Neuronal stem cell (in vitro differentiated cells): ENCODE results near the gene CD302.

Experiments used
- DNase-seq: peaks from one replicate; pipeline ENCODE4 v3.0.0-alpha.2; 2013; ENCODE audit warnings: low spot score
- H2AFZ ChIP-seq: one replicate; pipeline ENCODE4 v1.6.1; 2013; ENCODE audit warnings: mild to moderate bottlenecking, low read length, inconsistent platforms
- H2AK5ac ChIP-seq: 2 replicates; pipeline ENCODE4 v1.6.1; 2013; ENCODE audit warnings: low read depth, mild to moderate bottlenecking, inconsistent platforms, low read length, moderate library complexity, mixed read lengths
- H2BK120ac ChIP-seq: 2 replicates; pipeline ENCODE4 v1.6.1; 2013; ENCODE audit warnings: low read depth, mild to moderate bottlenecking, inconsistent platforms, low read length, moderate library complexity, mixed read lengths
- H2BK12ac ChIP-seq: one replicate; pipeline ENCODE4 v1.6.1; 2013; ENCODE audit warnings: low read length, inconsistent platforms
- H2BK15ac ChIP-seq: 2 replicates; pipeline ENCODE4 v1.6.1; 2013; ENCODE audit warnings: mild to moderate bottlenecking, low read length, inconsistent platforms, mixed read lengths
- H2BK5ac ChIP-seq: one replicate; pipeline ENCODE4 v1.6.1; 2013; ENCODE audit warnings: inconsistent platforms, mild to moderate bottlenecking, low read length, moderate library complexity
- H3K14ac ChIP-seq: one replicate; pipeline ENCODE4 v1.6.1; 2013; ENCODE audit warnings: low read length, inconsistent platforms
- H3K18ac ChIP-seq: 2 replicates; pipeline ENCODE4 v1.6.1; 2013; ENCODE audit warnings: low read length, inconsistent platforms
- H3K23ac ChIP-seq: 2 replicates; pipeline ENCODE4 v1.6.1; 2013; ENCODE audit warnings: low read depth, mild to moderate bottlenecking, mixed read lengths, low read length, inconsistent platforms; ENCODE audit not compliant: poor library complexity
- H3K27ac ChIP-seq: replicated peaks from 3 replicates; pipeline ENCODE4 v1.5.1; 2013; ENCODE audit warnings: low read length, inconsistent platforms
- H3K27me3 ChIP-seq, 3 experiments: 2 replicates each; pipeline ENCODE4 v1.6.1; 2013; ENCODE audit warnings: low read length in 3 of 3, mild to moderate bottlenecking in 2 of 3, inconsistent platforms in 1 of 3, low read depth in 1 of 3, mixed read lengths in 1 of 3, moderate library complexity in 1 of 3; ENCODE audit not compliant: control insufficient read depth in 3 of 3, insufficient read depth in 3 of 3
- H3K36me3 ChIP-seq, 2 donors: replicated peaks in 1 of 2; 2 replicates each; pipeline ENCODE4 v1.6.1; 2013; ENCODE audit warnings: low read length in 2 of 2; ENCODE audit not compliant: control insufficient read depth in 2 of 2, insufficient read depth in 2 of 2
- H3K4ac ChIP-seq: 2 replicates; pipeline ENCODE4 v1.6.1; 2013; ENCODE audit warnings: inconsistent platforms, mild to moderate bottlenecking, low read length, moderate library complexity
- H3K4me1 ChIP-seq, 2 donors: 1 replicate in 1 of 2; 2 replicates in 1 of 2; pipeline ENCODE4 v1.6.1; 2013; ENCODE audit warnings: low read length in 2 of 2, low read depth in 1 of 2; ENCODE audit not compliant: control insufficient read depth in 2 of 2, insufficient read depth in 1 of 2
- H3K4me2 ChIP-seq: one replicate; pipeline ENCODE4 v1.6.1; 2013; ENCODE audit warnings: mild to moderate bottlenecking, low read length, inconsistent platforms; ENCODE audit not compliant: insufficient read depth, poor library complexity, severe bottlenecking
- H3K4me3 ChIP-seq, 2 donors: 2 replicates each; pipeline ENCODE4 v1.5.1; 2013; ENCODE audit warnings: low read length in 2 of 2, mild to moderate bottlenecking in 2 of 2, inconsistent platforms in 1 of 2, moderate library complexity in 1 of 2
- H3K79me1 ChIP-seq: one replicate; pipeline ENCODE4 v1.6.1; 2013; ENCODE audit warnings: low read depth, mild to moderate bottlenecking, inconsistent platforms, low read length, moderate library complexity
- H3K9ac ChIP-seq: one replicate; pipeline ENCODE4 v1.6.1; 2013; ENCODE audit warnings: mild to moderate bottlenecking, low read depth, low read length, inconsistent platforms; ENCODE audit not compliant: poor library complexity
- H3K9me3 ChIP-seq, 2 donors: replicated peaks in 1 of 2; 2 replicates each; pipeline versions ENCODE3 to v1.6.1; 2013; ENCODE audit warnings: low read length in 2 of 2, mild to moderate bottlenecking in 2 of 2, inconsistent platforms in 1 of 2, low read depth in 1 of 2, mixed read lengths in 1 of 2, moderate library complexity in 1 of 2; ENCODE audit not compliant: control insufficient read depth in 2 of 2, insufficient read depth in 1 of 2
- H4K8ac ChIP-seq: one replicate; pipeline ENCODE4 v1.6.1; 2013; ENCODE audit warnings: low read depth, mild to moderate bottlenecking, inconsistent platforms, low read length, moderate library complexity
- H4K91ac ChIP-seq: one replicate; pipeline ENCODE4 v1.6.1; 2013; ENCODE audit warnings: low read length, low read depth, mild to moderate bottlenecking, inconsistent platforms; ENCODE audit not compliant: poor library complexity
- WGBS, 2 donors: extraction: QIAGEN DNeasy Blood & Tissue Kit; methylation state at CpG; one replicate each; pipeline ENCODE4 v1.1.7; 2013; ENCODE audit warnings: missing lambda C conversion rate in 2 of 2, mixed read lengths in 1 of 2; ENCODE audit not compliant: insufficient read length in 2 of 2, insufficient replicate concordance in 1 of 2; ENCODE audit errors: extremely low coverage in 2 of 2; 5-methylcytosine and 5-hydroxymethylcytosine counted together

CD302 gene

DNA sequence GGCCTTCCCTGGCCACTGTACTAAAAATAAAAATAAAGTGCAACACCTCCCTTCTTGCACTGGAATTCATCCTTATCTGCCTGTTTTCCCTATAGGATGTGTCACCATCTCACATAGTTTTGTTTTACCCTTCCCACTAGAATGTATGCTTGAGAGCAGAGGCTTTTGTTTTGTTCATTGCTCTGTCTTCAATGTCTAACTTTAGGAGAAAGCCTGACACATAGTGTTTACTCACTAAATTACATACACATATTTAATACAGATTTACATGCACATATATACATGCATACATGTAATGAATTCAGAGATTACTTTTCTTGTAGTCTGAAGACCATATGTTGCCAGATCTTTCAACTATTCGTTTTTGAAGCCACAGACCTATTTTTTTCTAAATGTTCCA lies 23.0 kb downstream of the CD302 start:
- Histone ChIP-seq H3K4me1 (no peaks in the 10 kb centered on the region), H3K23ac (no peak overlapping the region), H3K27ac (no peak overlapping the region), H3K18ac (no peak overlapping the region), H3K27me3 (no peaks in the 10 kb centered on the region), H3K36me3 (peaks cover 0 to 40% of the 10 kb centered on the region in 2 donors), H3K9me3 (no peaks in the 10 kb centered on the region), H3K4ac (no peak overlapping the region), H2BK5ac (no peak overlapping the region), H2BK15ac (no peak overlapping the region), H2AFZ (no peak overlapping the region), H2BK120ac (no peak overlapping the region), H3K14ac (no peak overlapping the region), H2BK12ac (no peak overlapping the region), H4K8ac (no peak overlapping the region), H3K4me2 (no peak overlapping the region), H3K4me3 (no peak overlapping the region), H3K79me1 (no peaks in the 10 kb centered on the region), H2AK5ac (no peak overlapping the region), H3K9ac (no peak overlapping the region), H4K91ac (no peak overlapping the region)
- DNase-seq: no peak
- WGBS, 2 donors: no CpG with 5 or more reads among the region's 1 CpG

DNA sequence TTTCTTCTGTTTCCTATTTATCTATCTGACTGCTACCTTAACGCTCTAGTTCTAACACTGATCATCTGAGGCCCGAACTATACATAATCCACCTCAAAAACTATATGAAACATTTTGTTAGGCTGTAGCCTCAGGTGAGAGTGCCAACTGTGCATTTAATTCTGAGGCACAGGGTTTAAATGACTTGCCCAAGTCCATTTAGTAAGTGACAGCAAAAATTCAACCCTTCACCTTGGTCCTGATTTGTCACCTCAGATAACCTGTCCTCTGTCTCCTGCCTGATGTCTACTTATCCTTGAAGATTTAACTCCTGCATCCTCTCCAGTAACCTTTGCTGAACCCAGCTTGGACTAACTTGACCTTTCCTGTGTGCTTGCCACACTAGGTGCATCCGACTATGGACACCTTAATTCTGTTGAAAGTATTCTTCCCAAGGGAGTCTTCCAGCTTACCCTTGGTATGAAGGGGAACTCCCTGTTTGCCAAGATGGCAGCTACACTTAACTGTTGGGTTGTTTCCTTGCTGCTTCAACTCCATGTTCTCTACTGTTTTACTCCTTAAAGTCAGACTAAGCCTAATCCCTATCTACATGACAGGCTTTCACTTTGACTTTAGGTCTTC lies 23.5 kb downstream of the CD302 start:
- H3K27ac ChIP-seq: no peak overlapping the region
- WGBS, 2 donors: no CpG with 5 or more reads among the region's 3 CpGs
- H4K8ac ChIP-seq: no peak overlapping the region
- no peak overlapping the region for H2AK5ac ChIP-seq
- H2BK120ac ChIP-seq: no peak overlapping the region
- peaks cover 0 to 46% of the 10 kb centered on the region in 2 donors for H3K36me3 ChIP-seq
- H3K9ac ChIP-seq: no peak overlapping the region
- no peak overlapping the region for H3K4me3 ChIP-seq
- H2BK12ac ChIP-seq: no peak overlapping the region
- no peaks in the 10 kb centered on the region for H3K4me1 ChIP-seq
- no peak overlapping the region for H2BK5ac ChIP-seq
- H3K4ac ChIP-seq: no peak overlapping the region
- H3K18ac ChIP-seq: no peak overlapping the region
- no peak overlapping the region for H3K14ac ChIP-seq
- H4K91ac ChIP-seq: no peak overlapping the region
- H3K23ac ChIP-seq: no peak overlapping the region
- no peaks in the 10 kb centered on the region for H3K9me3 ChIP-seq
- no peak for DNase-seq
- H2AFZ ChIP-seq: no peak overlapping the region
- H2BK15ac ChIP-seq: no peak overlapping the region
- no peaks in the 10 kb centered on the region for H3K27me3 ChIP-seq
- H3K79me1 ChIP-seq: no peaks in the 10 kb centered on the region
- no peak overlapping the region for H3K4me2 ChIP-seq

DNA sequence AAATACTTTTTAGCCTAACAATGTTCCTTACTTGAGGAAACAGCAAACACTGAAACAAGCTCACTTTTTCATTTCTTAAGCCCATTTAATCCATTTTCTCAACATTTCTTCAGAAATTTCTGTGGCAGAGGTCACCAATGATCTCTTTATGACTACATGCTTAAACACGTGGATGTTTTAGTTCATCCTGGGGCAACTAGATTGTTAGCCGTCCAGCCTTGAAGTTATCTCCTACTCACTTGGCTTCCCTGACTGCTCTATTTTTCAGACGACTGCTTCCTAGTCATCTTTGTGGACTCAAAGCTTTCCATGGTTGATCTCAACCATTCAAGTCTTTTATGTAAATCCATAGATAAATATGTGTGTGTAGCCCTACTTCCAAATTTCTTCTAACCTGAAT lies 24.1 kb downstream of the CD302 start:
- no peak overlapping the region for H2BK5ac ChIP-seq
- no peak overlapping the region for H3K4ac ChIP-seq
- no peak overlapping the region for H2BK15ac ChIP-seq
- H3K27ac ChIP-seq: no peak overlapping the region
- no peak overlapping the region for H3K9ac ChIP-seq
- no CpG with 5 or more reads among the region's 3 CpGs for WGBS, 2 donors
- peaks cover 0 to 52% of the 10 kb centered on the region in 2 donors for H3K36me3 ChIP-seq
- no peak overlapping the region for H2AK5ac ChIP-seq
- no peak overlapping the region for H4K91ac ChIP-seq
- no peak overlapping the region for H2BK12ac ChIP-seq
- no peak overlapping the region for H3K14ac ChIP-seq
- H3K27me3 ChIP-seq: no peaks in the 10 kb centered on the region
- H3K79me1 ChIP-seq: no peaks in the 10 kb centered on the region
- H2AFZ ChIP-seq: no peak overlapping the region
- no peak overlapping the region for H4K8ac ChIP-seq
- H3K4me2 ChIP-seq: no peak overlapping the region
- DNase-seq: no peak
- no peak overlapping the region for H2BK120ac ChIP-seq
- no peak overlapping the region for H3K4me3 ChIP-seq
- H3K23ac ChIP-seq: no peak overlapping the region
- no peaks in the 10 kb centered on the region for H3K9me3 ChIP-seq
- H3K18ac ChIP-seq: no peak overlapping the region
- H3K4me1 ChIP-seq: no peaks in the 10 kb centered on the region

DNA sequence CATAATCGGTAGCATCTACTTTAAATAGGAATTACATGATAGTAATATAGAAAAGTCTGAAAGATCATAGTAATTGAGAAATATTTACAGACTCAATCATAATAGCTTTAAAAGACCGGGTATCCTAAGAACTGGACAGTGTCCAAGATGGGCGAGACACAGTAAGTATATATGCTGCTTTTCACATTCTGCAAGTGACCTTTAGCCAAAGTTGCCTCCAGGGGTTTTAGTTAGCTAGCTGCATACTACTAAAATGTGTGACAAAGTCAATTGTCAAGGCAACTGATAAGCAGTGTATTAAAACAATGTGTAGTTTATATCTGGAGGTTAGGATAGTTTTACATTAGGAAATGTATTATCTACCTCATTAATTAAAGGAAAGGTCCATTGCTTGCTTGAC lies 24.6 kb downstream of the CD302 start:
- Histone ChIP-seq H4K91ac (no peak overlapping the region), H2BK120ac (no peak overlapping the region), H3K14ac (no peak overlapping the region), H3K4me3 (no peak overlapping the region), H3K18ac (no peak overlapping the region), H3K4ac (no peak overlapping the region), H2AK5ac (no peak overlapping the region), H3K27ac (no peak overlapping the region), H3K36me3 (peaks cover 0 to 56% of the 10 kb centered on the region in 2 donors), H3K9ac (no peak overlapping the region), H3K4me2 (no peak overlapping the region), H3K27me3 (no peaks in the 10 kb centered on the region), H3K4me1 (no peaks in the 10 kb centered on the region), H3K9me3 (no peaks in the 10 kb centered on the region), H3K79me1 (no peaks in the 10 kb centered on the region), H2BK5ac (no peak overlapping the region), H2AFZ (no peak overlapping the region), H2BK15ac (no peak overlapping the region), H4K8ac (no peak overlapping the region), H3K23ac (no peak overlapping the region), H2BK12ac (no peak overlapping the region)
- WGBS, 2 donors: no CpG with 5 or more reads among the region's 3 CpGs
- DNase-seq: no peak
